ENCODE measurements around the gene CCDC83. TPM values are rescaled to one million over a fixed set of nuclear protein-coding genes. Genes with fewer than 3 reads are reported as not detected.
A peak's percentile ranks its signal among the peaks of the same experiment; 100 is the strongest.

Gene CCDC83
- total RNA-seq, 1 experiment from 2014 or later: not detected

DNA sequence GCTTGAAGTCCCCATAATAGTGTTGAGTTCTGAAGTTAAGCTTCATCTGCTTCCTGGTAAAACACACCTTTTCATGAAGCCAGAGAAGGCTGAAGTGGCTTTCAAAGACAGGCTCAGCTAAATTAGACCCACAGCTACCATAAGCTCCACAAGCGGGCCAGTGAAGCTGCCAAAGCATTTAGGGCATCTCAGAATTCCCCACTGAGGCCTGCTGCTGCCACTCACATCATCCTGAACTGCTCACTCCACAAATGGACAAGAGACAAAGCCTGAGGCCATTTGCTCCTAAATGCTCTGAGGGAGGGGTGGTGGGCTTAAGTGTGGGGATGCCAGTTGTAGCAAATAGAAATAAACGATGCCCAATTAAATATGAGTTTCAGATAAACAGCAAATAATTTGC is 14.6 kb downstream of the CCDC83 start:
- no peak overlapping the region for H3K4me3 ChIP-seq
- BruUV-seq (replicated peaks): no TSS peak
- ChIA-PET POLR2A (ENCODE audit: unreplicated experiment) (interaction anchor here (0.7 kb wide), 1 partner anchor 1575 kb away, joined by 4 read pairs; no protein-coding TSS in a partner anchor), CTCF (no interaction called here)
- intact Hi-C loops (cut with micrococcal nuclease; ENCODE audit: unreplicated experiment): no loop called here
- H3K36me3 ChIP-seq (ENCODE audit: low read depth): no peaks in the 10 kb centered on the region
- no peaks in the 10 kb centered on the region for H3K79me2 ChIP-seq (ENCODE audit: low read depth)
- no peak overlapping the region for H3K27ac ChIP-seq
- H3K4me2 ChIP-seq: no peak overlapping the region
- H3K9me3 ChIP-seq (ENCODE audit: insufficient read depth, low read depth): no peaks in the 10 kb centered on the region; the same call in 1 of the 2 replicates
- peaks cover 2% of the 10 kb centered on the region; the same call in 1 of the 2 replicates for H3F3A ChIP-seq (ENCODE audit: insufficient read depth, low read depth)
- no peaks in the 10 kb centered on the region for H3K27me3 ChIP-seq (ENCODE audit: insufficient read depth, low read depth)
- H3K9me2 ChIP-seq (ENCODE audit: insufficient read depth): no peaks in the 10 kb centered on the region
- DNase-seq: no peak
- H2AFZ ChIP-seq: no peak overlapping the region
- H4K20me1 ChIP-seq (ENCODE audit: insufficient read depth): no peaks in the 10 kb centered on the region
- TF ChIP-seq, protein P1, sequence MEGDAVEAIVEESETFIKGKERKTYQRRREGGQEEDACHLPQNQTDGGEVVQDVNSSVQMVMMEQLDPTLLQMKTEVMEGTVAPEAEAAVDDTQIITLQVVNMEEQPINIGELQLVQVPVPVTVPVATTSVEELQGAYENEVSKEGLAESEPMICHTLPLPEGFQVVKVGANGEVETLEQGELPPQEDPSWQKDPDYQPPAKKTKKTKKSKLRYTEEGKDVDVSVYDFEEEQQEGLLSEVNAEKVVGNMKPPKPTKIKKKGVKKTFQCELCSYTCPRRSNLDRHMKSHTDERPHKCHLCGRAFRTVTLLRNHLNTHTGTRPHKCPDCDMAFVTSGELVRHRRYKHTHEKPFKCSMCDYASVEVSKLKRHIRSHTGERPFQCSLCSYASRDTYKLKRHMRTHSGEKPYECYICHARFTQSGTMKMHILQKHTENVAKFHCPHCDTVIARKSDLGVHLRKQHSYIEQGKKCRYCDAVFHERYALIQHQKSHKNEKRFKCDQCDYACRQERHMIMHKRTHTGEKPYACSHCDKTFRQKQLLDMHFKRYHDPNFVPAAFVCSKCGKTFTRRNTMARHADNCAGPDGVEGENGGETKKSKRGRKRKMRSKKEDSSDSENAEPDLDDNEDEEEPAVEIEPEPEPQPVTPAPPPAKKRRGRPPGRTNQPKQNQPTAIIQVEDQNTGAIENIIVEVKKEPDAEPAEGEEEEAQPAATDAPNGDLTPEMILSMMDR (conservative IDR thresholded peaks at IDR 0.05): no peak
- TF ChIP-seq EZH2 (IDR thresholded peaks at IDR 0.05; ENCODE audit: low read depth): no peak
- peaks cover 4% of the 10 kb centered on the region for H3K4me1 ChIP-seq (replicated peaks; ENCODE audit: insufficient read depth)

DNA sequence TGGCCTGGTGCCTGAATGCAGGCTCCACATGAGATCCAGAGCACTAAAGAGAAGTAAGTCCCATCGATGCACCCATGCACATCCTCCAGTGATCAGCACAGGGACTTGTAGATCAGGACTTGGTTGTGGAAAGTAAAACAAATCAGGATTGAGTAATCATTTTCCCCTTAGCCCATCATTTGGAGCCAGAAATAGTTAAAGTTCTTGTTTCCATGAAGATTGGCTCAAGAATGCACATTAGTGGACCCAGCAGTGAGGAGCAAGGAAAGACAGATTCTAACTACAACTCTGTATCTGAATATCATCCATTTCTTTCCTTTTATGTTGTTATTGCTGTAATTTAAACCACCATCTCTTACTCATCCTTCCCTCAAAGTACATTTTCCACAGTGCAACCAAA is 19.1 kb downstream of the CCDC83 start:
- Histone ChIP-seq H3K9me2 (ENCODE audit: insufficient read depth) (no peaks in the 10 kb centered on the region), H4K20me1 (ENCODE audit: insufficient read depth) (no peaks in the 10 kb centered on the region), H2AFZ (no peak overlapping the region), H3K4me3 (no peak overlapping the region), H3K79me2 (ENCODE audit: low read depth) (no peaks in the 10 kb centered on the region), H3K36me3 (ENCODE audit: low read depth) (no peaks in the 10 kb centered on the region), H3K9me3 (ENCODE audit: insufficient read depth, low read depth) (peaks cover 4% of the 10 kb centered on the region), H3K27ac (no peak overlapping the region), H3K4me2 (no peak overlapping the region), H3F3A (ENCODE audit: insufficient read depth, low read depth) (peaks cover 18% of the 10 kb centered on the region), H3K4me1 (replicated peaks; ENCODE audit: insufficient read depth) (peaks cover 22% of the 10 kb centered on the region), H3K27me3 (ENCODE audit: insufficient read depth, low read depth) (no peaks in the 10 kb centered on the region)
- ChIA-PET POLR2A (ENCODE audit: unreplicated experiment) (no interaction called here), CTCF (no interaction called here)
- BruUV-seq (replicated peaks): no TSS peak
- no peak for DNase-seq
- intact Hi-C loops (cut with micrococcal nuclease; ENCODE audit: unreplicated experiment): no loop called here
- TF ChIP-seq EZH2 (IDR thresholded peaks at IDR 0.05; ENCODE audit: low read depth): no peak
- TF ChIP-seq, protein P1 (conservative IDR thresholded peaks at IDR 0.05): no peak

DNA sequence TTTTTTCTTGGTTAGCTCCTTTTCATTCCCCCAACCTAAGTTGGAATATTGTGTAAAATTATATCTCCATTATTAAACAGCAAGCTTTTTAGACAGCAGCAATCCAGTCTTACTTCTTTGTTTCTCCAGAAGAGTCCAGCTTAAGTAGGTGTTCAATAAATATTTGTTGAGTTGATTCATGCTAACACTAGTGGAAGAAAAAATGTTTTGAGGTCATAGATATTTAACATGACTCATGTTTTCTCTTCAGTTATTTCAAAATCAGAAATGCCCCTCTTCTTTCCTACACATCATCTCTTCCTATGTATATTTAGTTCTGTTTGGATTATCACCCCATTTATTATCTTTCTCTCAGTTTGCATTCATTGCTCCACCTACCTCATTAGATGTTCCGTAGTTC is 20.3 kb downstream of the CCDC83 start:
- H2AFZ ChIP-seq: no peak overlapping the region
- peaks cover 4% of the 10 kb centered on the region for H3K9me3 ChIP-seq (ENCODE audit: insufficient read depth, low read depth)
- no peaks in the 10 kb centered on the region for H3K79me2 ChIP-seq (ENCODE audit: low read depth)
- H3K27me3 ChIP-seq (ENCODE audit: insufficient read depth, low read depth): no peaks in the 10 kb centered on the region
- peaks cover 22% of the 10 kb centered on the region for H3K4me1 ChIP-seq (replicated peaks; ENCODE audit: insufficient read depth)
- CTCF ChIA-PET: no interaction called here
- no peaks in the 10 kb centered on the region for H3K9me2 ChIP-seq (ENCODE audit: insufficient read depth)
- peaks cover 18% of the 10 kb centered on the region for H3F3A ChIP-seq (ENCODE audit: insufficient read depth, low read depth)
- H3K4me3 ChIP-seq: no peak overlapping the region
- POLR2A ChIA-PET (ENCODE audit: unreplicated experiment): interaction anchor here (0.6 kb wide), 2 partner anchors 31 to 1386 kb away, joined by 3 to 5 read pairs; no protein-coding TSS in a partner anchor
- TF ChIP-seq EZH2 (IDR thresholded peaks at IDR 0.05; ENCODE audit: low read depth): no peak
- TF ChIP-seq, protein P1 (conservative IDR thresholded peaks at IDR 0.05): no peak
- peak in 1 of 2 experiments; percentile 76 for DNase-seq
- H4K20me1 ChIP-seq (ENCODE audit: insufficient read depth): no peaks in the 10 kb centered on the region
- intact Hi-C loops (cut with micrococcal nuclease; ENCODE audit: unreplicated experiment): no loop called here
- no TSS peak for BruUV-seq (replicated peaks)
- peak overlapping the region; percentile 16; the same call in 1 of the 2 replicates for H3K27ac ChIP-seq
- no peak overlapping the region for H3K4me2 ChIP-seq
- H3K36me3 ChIP-seq (ENCODE audit: low read depth): no peaks in the 10 kb centered on the region

Measured in PC-9 (cell line).